Esophagus squamous epithelium (tissue), 4 donors: Measurements from ENCODE around the gene NPIPA5.
"Not testable (repeated sequence)": the region's sequence is repeated elsewhere in the genome, so short reads cannot be mapped to it uniquely, and the experiment has no call there.

Source experiments
- POLR2A ChIP-seq, 4 donors: fragments of 450-650 bp; IDR thresholded peaks; one replicate each; pipeline ENCODE4 v1.6.1; 2017; ENCODE audit warnings: antibody characterized with exemption in 4 of 4, mild to moderate bottlenecking in 4 of 4, moderate library complexity in 3 of 4
- TF ChIP-seq, protein P1 (sequence below), 6 experiments: fragments of 450-650 bp in 4 of 6; fragments of 200-600 bp in 2 of 6; sonication (generic) in 2 of 6; IDR thresholded peaks; one replicate each; pipeline ENCODE4 v1.5.1; 2016 to 2019; ENCODE audit warnings: antibody characterized with exemption in 6 of 6, mild to moderate bottlenecking in 4 of 6, moderate library complexity in 4 of 6

DNA sequence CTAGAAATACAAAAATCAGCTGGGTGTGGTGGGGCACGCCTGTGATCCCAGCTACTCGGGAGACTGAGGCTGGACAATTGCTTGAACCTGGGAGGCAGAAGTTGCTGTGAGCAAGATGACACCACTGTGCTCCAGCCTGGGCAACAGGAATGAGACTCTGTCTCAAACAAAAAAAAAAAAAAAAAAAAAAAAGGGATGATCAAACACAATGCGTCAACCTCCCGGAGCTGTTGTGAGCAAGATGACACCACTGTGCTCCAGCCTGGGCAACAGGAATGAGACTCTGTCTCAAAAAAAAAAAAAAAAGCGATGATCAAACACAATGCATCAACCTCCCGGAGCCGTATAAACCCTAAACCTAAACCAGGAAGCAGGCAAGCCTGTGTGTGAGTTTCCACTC lies 20.6 kb downstream of the NPIPA5 start:
- TF ChIP-seq, protein P1, sequence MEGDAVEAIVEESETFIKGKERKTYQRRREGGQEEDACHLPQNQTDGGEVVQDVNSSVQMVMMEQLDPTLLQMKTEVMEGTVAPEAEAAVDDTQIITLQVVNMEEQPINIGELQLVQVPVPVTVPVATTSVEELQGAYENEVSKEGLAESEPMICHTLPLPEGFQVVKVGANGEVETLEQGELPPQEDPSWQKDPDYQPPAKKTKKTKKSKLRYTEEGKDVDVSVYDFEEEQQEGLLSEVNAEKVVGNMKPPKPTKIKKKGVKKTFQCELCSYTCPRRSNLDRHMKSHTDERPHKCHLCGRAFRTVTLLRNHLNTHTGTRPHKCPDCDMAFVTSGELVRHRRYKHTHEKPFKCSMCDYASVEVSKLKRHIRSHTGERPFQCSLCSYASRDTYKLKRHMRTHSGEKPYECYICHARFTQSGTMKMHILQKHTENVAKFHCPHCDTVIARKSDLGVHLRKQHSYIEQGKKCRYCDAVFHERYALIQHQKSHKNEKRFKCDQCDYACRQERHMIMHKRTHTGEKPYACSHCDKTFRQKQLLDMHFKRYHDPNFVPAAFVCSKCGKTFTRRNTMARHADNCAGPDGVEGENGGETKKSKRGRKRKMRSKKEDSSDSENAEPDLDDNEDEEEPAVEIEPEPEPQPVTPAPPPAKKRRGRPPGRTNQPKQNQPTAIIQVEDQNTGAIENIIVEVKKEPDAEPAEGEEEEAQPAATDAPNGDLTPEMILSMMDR (IDR thresholded peaks at IDR 0.05): not testable (repeated sequence)
- not testable (repeated sequence) for TF ChIP-seq POLR2A (IDR thresholded peaks at IDR 0.05)
